Measurements from ENCODE around the gene ANGPTL4.
"Not testable (repeated sequence)": the region's sequence is repeated elsewhere in the genome, so short reads cannot be mapped to it uniquely, and the experiment has no call there.

The ANGPTL4 gene

DNA sequence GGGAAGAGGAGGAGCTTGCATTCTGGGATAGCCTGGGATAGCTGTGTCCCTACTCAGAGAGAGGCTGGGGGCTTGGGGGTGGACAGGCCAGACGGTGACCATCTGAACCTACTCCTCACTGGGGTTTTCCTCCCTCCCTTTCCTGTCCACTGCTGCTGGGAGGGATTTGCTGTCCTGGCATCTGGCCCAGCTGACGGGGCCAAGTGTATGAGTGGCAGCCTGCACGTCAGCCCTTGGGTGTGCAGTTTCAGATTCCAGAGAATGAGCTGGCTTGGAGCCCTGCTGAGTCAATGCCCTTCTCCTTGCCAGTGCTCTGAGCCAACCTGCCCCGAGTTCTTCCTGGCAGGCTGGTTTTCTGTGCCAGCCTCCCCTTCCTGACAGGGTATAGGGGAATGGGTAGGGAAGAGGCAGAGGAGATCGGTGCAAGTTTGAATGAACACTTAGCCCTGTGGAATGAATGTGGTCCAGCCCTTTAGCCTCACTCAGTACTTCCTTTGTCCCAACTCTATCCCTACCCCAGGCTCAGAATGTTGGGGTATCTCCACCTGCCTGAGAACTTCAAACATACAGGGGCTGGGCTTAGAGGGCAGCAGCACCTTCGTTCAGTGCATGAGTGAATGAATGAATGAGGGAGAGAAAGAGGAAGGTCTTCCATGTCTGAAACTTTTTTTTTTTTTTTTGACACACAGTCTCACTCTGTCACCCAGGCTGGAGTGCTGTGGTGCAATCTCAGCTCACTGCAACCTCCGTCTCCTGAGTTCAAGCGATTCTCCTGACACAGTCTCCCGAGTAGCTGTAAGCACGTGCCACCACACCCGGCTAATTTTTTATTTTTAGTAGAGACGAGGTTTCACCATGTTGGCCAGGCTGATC is 1.8 kb upstream of the ANGPTL4 start:
- peak; percentile 34 for DNase-seq (ENCODE audit: low read depth)

DNA sequence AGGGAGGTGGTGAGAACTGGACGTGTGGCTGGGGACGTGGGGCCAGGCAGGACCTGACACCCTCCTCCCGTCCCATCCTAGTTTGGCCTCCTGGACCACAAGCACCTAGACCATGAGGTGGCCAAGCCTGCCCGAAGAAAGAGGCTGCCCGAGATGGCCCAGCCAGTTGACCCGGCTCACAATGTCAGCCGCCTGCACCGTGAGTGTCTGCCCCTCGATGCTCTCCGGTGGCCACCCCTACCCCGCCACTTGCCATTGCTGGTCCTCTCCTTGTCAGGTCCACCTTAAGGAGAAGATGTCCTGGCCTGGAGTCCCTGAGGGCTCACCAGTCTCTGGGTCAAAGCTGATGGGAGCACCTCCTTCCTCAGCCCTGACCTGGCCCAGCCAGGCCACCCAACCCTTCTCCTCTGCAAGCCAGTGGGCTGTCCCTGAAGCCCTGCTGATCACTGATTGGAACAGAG is 2.2 kb downstream of the ANGPTL4 start:
- DNase-seq (ENCODE audit: low read depth): no peak

- no peak for DNase-seq (ENCODE audit: low read depth)
These were observed 3.0 kb downstream of the ANGPTL4 start for GRCh38 chr19:8366961-8367326.

DNA sequence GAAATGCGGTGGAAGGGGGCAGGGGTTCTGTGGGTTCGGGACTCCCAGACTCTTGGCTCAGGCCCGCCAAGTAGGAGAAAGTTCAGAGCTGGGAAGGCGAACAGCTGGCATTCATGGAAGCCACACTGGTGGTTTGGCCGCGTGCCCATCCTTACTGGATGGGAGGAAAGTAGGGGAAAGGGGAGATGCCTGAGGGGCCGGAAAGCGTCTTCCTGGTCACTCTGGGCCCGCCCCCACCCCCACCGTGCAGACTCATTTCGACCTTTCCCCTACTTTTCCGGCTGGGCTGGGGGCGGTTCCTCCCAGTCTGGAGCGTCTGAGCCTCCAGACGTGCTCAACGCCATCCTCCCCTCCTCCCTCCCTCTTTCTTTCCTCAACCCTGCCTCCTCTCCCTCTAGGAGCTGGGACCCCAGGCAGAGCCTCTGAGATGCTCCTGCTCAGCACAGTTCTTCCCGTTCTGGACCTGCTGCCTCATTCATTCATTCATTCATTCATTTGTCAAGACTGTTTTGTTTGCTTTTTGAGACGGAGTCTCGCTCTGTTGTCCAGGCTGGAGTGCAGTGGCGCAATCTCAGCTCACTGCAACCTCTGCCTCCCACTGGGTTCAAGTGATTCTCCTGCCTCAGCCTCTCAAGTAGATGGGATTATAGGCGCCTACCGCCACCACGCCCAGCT is 3.5 kb downstream of the ANGPTL4 start:
- no peak for DNase-seq (ENCODE audit: low read depth)

DNA sequence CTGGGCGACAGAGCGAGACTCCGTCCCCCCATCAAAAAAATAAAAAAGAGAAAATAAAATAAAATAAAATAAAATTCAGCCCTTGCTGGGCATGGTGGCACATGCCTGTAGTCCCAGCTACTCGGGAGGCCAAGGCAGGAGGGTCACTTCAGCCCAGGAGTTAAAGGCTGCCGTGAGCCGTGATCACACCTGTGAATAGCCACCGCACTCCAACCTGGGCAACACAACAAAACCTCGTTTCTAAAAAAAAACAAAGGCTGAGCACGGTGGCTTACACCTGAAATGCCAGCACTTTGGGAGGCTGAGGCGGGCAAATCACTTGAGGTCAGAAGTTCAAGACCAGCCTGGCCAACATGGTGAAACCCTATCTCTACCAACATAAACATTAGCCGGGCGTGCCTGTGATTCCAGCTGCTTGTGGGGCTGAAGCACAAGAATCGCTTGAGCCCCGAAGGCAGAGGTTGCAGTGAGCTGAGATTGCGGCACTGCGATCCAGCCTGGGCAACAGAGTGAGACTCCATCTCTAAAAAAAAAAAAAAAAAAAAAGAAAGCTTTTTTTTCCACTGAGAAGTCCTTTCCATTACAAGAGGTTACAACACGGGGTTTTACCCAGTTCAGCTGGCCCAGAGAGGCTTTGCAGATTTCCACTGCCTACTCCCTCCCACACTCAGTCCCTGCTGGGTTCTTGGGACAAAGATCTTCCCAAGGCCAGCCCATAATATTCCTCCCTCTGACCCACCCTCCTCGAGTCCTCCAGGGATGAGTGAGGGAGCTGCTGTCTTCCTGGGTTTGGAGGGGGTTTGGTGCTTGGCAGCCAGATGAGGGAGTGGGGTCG is 6.4 kb downstream of the ANGPTL4 start:
- no peak for DNase-seq (ENCODE audit: low read depth)

GRCh38 chr19:8371011-8371804 is 7.3 kb downstream of the ANGPTL4 start:
- no peak for DNase-seq (ENCODE audit: low read depth)

DNA sequence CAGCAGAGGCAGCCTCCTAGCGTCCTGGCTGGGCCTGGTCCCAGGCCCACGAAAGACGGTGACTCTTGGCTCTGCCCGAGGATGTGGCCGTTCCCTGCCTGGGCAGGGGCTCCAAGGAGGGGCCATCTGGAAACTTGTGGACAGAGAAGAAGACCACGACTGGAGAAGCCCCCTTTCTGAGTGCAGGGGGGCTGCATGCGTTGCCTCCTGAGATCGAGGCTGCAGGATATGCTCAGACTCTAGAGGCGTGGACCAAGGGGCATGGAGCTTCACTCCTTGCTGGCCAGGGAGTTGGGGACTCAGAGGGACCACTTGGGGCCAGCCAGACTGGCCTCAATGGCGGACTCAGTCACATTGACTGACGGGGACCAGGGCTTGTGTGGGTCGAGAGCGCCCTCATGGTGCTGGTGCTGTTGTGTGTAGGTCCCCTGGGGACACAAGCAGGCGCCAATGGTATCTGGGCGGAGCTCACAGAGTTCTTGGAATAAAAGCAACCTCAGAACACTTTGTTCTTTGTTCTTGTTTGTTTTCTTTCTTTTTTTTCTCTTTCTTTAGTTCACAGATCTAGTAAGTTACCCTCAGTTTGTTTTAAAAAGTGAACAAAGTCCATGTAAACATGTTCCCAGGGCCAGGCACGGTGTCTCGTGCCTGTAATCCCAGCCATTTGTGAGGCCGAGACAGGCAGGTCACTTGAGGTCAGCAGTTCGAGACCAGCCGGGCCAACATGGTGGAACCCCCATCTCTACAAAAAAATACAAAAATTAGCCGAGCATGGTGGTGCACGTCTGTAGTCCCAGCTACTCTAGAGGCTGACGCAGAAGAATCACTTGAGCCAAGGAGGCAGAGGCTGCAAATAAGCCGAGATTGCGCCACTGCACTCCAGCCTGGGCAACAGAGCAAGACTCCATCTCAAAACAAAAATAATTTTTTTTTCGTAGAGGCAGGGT is 10.2 kb downstream of the ANGPTL4 start:
- DNase-seq (ENCODE audit: low read depth): no peak

DNA sequence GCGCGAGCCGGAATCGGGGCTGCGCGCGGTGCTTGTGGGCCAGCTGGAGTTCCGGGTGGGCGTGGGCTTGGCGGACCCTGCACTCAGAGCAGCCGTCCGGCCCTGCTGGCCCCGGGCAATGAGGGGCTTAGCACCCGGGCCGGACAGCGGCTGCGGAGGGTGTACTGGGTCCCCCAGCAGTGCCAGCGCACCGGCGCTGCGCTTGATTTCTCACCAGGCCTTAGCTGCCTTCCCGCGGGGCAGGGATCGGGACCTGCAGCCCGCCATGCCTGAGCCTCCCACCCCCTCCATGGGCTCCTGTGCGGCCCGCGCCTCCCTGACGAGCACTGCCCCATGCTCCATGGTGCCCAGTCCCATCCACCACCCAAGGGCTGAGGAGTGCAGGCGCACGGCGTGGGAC is 11.8 kb downstream of the ANGPTL4 start:
- not testable (repeated sequence) for DNase-seq (ENCODE audit: low read depth)

- not testable (repeated sequence) for DNase-seq (ENCODE audit: low read depth)
These were observed 12.5 kb downstream of the ANGPTL4 start for GRCh38 chr19:8376373-8376974.

GRCh38 chr19:8377598-8377997 is 13.6 kb downstream of the ANGPTL4 start:
- no peak for DNase-seq (ENCODE audit: low read depth)

DNA sequence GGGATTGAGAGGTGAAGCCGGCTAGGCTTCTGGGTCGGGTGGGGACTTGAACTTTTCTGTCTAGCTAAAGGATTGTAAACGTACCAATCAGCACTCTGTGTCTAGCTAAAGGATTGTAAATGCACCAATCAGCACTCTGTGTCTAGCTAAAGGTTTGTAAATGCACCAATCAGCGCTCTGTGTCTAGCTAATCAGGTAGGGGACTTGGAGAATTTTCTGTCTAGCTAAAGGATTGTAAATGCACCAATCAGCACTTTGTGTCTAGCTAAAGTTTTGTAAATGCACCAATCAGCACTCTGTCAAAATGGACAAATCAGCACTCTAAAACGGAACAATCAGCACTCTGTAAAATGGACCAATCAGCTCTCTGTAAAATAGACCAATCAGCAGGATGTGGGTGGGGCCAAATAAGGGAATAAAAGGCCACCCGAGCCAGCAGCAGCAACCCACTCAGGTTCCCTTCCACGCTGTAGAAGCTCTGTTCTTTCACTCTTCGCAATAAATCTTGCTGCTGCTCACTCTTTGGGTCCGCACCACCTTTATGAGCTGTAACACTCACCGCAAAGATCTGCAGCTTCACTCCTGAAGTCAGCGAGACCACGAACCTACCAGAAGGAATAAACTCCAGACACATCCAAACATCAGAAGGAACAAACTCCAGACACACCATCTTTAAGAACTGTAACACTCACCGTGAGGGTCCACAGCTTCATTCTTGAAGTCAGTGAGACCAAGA is 15.4 kb downstream of the ANGPTL4 start:
- DNase-seq (ENCODE audit: low read depth): not testable (repeated sequence)

GRCh38 chr19:8384569-8384968 is 20.6 kb downstream of the ANGPTL4 start:
- not testable (repeated sequence) for DNase-seq (ENCODE audit: low read depth)

DNA sequence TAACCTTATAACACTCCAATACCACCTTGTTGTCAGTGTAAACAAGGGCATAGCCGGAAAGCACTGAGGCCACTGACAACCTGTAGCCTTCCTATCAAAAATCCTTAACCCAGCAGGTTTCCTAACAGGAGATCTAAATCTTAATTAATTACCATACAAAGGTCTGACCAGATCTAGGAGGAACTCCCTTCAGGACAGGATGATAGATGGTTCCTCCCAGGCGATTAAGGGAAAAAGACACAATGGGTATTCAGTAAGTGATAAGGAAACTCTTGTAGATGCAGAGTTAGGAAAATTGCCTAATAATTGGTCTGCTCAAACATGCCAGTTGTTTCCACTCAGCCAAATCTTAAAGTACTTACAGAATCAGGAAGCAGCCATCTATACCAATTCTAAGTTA is 21.1 kb downstream of the ANGPTL4 start:
- not testable (repeated sequence) for DNase-seq (ENCODE audit: low read depth)

DNA sequence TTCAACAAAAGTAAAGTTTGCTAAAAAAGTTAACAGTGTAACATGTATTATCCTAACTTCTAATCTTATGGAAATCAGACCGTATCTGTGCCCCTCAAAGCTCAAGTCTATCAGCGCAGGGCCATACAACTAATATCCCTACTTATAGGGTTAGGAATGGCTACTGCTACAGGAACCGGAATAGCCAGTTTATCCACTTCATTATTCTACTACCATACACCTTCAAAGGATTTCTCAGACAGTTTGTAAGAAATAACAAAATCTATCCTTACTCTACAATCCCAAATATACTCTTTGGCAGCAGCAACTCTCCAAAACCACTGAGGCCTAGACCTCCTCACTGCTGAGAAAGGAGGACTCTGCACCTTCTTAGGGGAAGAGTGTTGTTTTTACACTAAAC is 21.6 kb downstream of the ANGPTL4 start:
- DNase-seq (ENCODE audit: low read depth): not testable (repeated sequence)

- DNase-seq (ENCODE audit: low read depth): not testable (repeated sequence)
These were observed 22.5 kb downstream of the ANGPTL4 start for GRCh38 chr19:8386419-8386818.

- DNase-seq (ENCODE audit: low read depth): no peak
These were observed 23.0 kb downstream of the ANGPTL4 start for GRCh38 chr19:8386990-8387389.

DNA sequence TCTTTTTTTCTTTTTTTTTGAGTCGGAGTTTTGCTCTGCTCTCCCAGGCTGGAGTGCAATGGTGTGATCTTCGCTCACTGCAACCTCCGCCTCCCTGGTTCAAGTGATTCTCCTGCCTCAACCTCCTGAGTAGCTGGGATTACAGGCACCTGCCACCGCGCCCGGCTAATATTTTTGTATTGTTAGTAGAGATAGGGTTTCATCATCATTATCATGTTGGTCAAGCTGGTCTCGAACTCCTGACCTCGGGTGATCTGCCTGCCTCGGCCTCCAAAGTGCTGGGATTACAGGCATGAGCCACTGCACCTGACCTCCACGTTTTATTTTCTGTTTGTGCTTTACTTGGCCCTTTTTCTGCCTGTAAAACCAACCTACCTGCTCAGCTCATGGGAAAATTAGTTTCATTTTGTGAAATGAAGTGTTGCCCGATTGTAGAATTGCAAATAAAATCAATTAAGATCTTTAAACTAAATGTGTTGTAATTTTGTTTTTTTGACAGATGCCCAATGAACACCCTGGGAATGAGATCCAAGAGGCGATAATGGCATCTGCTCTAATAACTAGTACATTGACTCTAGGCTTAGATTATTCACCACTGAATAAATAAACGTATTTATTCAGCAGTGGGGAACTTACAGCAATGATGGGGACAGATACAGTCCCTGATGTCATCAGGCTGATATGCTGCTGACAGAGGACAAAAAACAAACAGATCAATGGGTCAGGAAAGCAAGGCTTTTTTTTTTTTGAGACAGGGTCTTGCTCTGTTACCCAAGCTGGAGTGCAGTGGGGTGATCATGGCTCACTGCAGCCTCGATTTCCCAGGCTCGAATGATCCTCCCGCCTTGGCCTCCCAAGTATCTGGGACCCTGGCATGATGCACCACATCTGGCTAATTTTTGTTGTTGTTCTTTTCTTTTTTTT is 24.0 kb downstream of the ANGPTL4 start:
- no peak for DNase-seq (ENCODE audit: low read depth)

GRCh38 chr19:8388612-8388958 is 24.6 kb downstream of the ANGPTL4 start:
- no peak for DNase-seq (ENCODE audit: low read depth)

All from activated T-cell treated with anti-CD3 and anti-CD28 coated beads for 48 hours (primary cell).